NCI-H2029 (cell line): ENCODE measurements around the gene TWIST1.

Source experiments
- DNase-seq: peaks from one replicate; lab custom pipeline; 2025; lab: John Stamatoyannopoulos, UW

The TWIST1 gene

DNA sequence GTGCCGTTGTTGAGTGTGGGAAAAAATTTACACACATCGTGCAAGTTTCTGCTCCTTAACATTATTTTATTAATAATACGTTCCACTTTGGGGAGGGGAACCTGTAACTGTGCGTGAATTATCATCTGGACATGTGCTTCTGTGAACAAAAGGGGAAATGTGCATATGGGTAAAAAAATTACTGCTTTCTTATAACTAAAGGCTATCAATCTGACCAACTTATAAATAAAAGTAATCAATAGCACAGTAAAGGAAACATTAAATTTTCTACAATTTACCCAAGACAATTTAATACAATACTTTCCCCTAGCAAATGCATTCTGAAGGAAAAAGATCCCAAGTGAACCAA, 4.5 kb downstream of the TWIST1 start:
- no peak for DNase-seq

- no peak for DNase-seq
Measured at GRCh38 chr7:19112274-19113001, 5.0 kb downstream of the TWIST1 start.

GRCh38 chr7:19111474-19112273, 5.8 kb downstream of the TWIST1 start:
- no peak for DNase-seq

DNA sequence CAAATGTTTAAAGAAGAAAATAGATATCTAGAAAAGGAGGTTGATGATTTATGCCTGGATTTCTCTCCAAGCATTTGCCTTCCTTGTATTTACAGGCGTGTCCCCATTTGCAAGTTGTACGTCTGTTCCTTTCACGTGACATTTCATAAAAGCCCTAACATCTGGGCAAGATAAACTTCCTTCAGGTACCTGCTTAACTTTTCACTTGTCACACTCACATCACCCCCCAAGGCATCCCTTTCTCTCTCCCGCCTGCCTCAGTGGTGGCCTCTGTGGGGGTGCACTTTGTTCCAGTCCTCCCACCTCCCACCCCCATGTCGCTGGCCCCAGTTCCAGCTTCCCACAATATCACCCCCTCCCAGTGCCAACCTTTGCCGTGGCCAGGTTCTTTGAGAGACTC, 6.7 kb downstream of the TWIST1 start:
- DNase-seq: no peak

DNA sequence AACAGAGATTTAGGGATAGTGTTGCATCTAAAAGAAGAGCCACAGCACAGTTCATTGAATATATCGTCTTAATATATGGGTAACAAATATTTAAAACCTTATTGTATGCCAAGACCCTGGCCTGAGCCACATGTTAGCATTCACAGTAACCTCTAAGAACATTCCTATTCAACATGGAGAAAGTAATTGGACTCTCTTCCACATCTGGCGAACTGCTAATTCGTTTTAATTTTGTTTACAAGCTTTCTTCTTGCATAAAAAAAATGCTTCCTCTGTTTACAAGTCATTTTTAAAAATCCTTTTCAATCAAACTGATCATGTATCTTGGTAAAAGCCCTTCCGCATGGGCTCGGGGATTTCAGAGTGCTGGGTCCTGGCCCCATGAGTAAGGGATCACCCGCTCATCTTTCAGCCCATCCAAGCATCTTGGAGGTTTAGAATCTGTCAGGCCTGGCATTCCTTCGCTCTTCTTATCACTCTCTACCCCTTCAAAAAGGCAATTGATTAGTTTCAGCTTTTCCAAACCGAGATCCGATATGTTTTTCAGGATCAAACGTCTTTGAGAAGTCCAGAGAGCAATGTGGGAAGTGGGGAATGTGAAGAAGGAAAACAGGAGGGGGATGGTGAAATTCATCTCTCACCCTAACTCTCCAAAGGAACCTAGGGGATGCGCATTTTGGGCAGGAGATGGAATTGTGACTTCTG, 7.3 kb downstream of the TWIST1 start:
- no peak for DNase-seq

GRCh38 chr7:19109000-19109946, 8.2 kb downstream of the TWIST1 start:
- no peak for DNase-seq

DNA sequence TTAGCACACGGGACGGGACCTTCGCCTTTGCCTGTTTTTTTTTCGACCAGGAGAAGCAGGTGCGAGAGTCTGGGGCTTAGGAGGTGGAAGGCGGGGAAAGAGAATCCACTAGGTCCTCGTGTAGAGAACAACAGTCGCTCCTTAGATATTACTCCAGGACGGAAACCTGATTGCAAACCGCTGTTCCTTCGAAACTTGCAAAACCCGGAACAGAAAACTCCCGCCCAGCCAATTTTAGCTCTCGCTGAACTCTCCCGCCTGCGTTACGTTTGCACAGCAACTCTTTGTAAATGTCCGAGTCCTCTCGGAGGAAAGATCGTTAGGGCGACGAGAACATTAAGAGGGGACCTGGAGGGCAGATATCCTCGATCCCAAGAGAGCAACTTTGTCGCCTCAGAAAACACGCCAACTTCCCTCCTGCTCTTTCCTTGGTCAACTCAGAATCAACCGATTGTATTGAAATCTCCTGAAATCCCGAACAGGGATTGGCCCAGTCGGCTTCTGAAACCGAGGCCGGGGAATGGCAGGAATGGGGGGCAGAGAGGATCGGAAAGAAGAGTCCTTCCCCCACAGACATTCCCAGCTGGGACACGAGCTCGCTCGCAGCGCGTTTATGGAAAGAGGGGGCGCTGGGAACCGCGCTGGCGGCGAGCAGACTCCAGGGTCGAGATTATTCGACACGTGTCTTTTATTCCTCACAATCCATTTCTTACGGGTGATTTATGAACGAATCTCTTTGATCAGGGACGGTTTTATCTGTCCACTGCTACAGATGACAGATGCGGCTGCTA, 9.9 kb downstream of the TWIST1 start:
- no peak for DNase-seq

- no peak for DNase-seq
Measured at GRCh38 chr7:19107081-19107355, 10.4 kb downstream of the TWIST1 start.

DNA sequence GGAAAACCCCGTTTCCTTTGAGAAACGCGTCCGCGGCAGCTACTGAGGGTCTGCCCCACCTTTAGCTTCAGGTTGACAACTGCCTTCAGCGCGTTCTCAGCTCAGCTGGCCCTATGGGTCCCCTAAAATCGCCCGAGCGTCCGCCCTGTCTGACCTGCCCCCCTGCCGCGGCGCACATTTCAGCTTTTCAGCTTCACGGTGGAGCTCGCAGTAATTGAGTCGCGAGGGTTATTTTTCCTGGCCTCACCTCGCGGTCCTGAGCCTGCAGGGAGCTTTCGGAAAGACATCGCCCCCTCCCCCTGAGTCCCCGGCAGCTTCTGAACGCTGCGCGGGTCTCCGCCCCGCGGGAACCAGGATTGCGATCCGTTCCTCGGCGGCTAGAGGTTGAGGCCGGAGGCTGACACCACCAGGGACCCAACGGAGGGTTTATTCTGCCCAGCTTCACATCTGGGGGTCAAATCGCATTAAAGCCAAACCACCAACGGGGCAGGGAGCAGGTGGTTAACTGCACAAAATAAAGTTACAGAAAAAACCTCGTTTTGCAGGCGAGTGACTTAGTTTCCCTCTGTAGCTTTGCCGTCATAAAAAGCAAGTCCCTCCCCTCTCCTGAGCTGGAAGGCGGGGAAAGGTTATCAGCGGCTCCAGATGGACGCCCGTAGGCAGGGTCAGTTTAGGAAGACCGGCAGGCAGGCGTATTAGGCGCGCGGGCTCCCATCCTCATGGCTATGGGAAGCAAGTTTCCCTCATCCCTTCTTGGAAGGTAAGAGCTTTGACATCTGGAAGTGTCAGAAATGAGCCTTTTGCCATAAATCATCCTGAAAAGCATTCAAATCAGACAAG, 11.0 kb downstream of the TWIST1 start:
- DNase-seq: no peak

DNA sequence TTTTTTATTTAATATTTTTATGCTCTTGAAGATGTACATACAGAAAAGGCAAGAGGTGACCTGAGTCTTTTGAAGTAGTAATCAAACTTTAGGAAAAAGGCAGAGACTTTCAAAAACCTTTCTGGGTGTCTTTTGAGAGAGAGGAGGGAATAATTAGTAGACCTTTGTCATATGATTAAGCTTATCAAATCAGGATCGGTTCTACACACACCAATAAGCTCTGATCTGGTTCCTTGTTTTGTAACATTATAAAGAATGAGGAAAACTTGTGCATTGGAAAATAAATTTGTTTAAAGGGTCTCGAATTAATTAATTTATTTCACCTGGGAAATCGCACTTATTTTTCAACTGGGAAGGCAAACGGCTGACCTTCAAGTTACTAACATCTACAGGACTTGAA, 11.9 kb downstream of the TWIST1 start:
- DNase-seq: no peak

GRCh38 chr7:19104811-19105210, 12.6 kb downstream of the TWIST1 start:
- no peak for DNase-seq

DNA sequence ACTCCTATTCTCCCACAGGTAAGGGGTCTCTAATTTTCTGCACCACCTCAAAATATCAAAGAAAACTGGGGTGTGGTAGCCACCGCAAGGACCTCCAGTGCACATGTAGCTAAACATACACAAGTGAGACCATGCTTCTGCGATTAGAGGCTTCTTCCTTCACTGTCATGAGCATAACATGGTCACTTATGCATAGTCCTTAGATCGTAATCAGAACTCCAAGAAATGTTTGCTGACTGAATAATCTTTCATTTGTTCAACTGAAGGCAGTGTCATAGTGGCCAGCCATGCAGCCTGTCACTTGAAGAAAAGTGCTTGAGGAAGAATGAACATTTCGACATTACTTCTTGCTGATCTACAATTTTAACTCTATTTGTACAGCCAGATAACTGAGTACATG, 14.6 kb downstream of the TWIST1 start:
- no peak for DNase-seq

DNA sequence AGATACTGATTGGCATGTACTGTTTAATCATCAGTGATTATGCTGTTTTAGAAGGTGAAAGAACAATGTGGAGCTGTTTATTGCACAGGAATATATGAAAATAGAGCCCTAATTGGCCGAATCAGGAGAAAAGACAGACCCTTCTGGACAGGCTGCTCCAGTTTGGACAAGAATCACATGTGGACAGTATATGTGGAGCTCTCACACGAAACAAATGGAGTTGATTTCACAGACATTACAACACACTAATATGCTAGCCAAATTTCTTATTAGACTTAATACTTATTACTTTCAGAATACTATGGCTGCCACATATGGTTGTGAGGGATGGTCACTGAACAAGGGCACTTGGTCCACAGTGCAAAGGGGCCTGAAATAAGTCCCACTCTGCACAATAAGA, 15.5 kb downstream of the TWIST1 start:
- no peak for DNase-seq

GRCh38 chr7:19101472-19101871, 16.0 kb downstream of the TWIST1 start:
- DNase-seq: no peak

GRCh38 chr7:19099924-19100323, 17.5 kb downstream of the TWIST1 start:
- no peak for DNase-seq

DNA sequence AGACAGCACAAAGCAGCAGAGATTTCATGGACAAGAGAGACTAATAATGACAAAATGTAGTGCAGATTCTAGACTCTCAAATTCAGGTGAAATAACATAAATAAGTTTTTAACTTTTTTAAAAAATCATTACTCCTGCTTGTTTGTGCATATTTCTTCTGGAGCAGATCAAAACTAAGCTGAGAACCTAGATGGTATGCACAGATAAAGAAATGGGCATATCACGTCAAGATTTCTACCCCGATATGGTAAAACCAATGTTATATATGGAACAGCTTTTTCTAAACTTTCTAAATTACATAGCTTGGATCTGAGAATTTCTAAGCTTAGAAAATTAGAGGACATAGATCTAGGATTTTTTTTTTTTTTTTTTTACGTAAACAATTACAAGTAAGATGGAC, 18.2 kb downstream of the TWIST1 start:
- DNase-seq: no peak

DNA sequence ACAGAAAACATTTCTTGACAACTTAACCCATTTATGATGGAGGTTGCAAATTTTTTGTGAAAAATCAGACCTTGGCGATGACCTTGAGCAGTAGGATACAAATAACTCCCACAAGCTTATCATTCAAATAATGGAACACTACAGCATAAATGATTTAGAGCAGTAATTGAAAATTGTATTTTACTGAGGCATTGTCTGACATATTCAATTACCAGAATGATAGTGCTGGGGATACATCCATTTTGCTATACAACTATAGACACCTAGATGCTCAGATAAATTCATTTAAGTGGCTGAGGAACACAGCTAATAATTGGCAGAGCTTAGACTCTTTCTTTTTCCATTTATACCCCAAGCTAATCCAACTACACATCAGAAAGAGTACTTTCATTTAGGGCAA, 18.9 kb downstream of the TWIST1 start:
- no peak for DNase-seq

GRCh38 chr7:19097165-19098055, 20.0 kb downstream of the TWIST1 start:
- no peak for DNase-seq

DNA sequence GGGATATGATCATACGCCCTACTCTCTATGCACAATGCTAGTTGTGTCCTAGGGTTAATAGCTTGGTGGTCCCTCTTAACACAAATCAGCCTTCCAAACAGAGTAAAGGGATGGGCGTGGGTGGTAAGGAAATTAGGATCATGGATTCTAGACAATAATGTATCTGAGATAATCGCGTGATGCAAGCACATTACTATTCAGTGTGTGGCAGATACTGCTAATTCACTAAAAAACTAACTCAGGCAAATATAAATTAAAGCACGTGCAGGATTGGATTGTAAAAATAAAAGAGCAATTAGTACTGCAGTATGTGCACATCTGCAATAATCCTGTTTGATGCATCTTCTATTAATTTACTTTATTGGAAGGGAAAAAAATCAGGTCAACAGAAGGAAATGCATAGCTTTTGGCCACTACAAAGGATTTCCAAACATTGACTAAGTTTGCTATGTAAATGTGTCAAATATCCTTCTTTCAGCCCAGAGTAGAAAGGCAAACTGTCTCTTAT, 22.0 kb downstream of the TWIST1 start:
- DNase-seq: no peak
